Body of pancreas (tissue), 4 donors: ENCODE data around the gene MUC5AC. TPM values are rescaled to one million over a fixed set of nuclear protein-coding genes. Genes with fewer than 3 reads are reported as not detected.

ENCODE experiments used
- ATAC-seq: fragments of 150-250 bp; one replicate; pipeline ENCODE4 v1.9.1; 2016
- DNase-seq, 4 donors: peaks; one replicate each; pipeline ENCODE4 v3.0.0-alpha.2; 2019
- H3K27ac ChIP-seq, 4 donors: fragments of 200-600 bp; sonication (generic); 1 replicate in 3 of 4; 2 replicates in 1 of 4; pipeline versions ENCODE4 v1.5.1 to v1.6.1; 2016 to 2019; ENCODE audit warnings: mild to moderate bottlenecking in 1 of 4, mixed read lengths in 1 of 4, moderate library complexity in 1 of 4
- H3K27me3 ChIP-seq, 2 donors: fragments of 200-600 bp; sonication (generic); one replicate each; pipeline ENCODE4 v1.6.0; 2016; ENCODE audit warnings: mild to moderate bottlenecking in 1 of 2
- H3K36me3 ChIP-seq, 2 donors: fragments of 200-600 bp; sonication (generic); replicated peaks in 1 of 2; 2 replicates each; pipeline ENCODE4 v1.5.1; 2016; ENCODE audit warnings: low read depth in 2 of 2; ENCODE audit not compliant: insufficient read depth in 1 of 2
- H3K4me1 ChIP-seq: fragments of 200-600 bp; sonication (generic); one replicate; pipeline ENCODE4 v1.6.0; 2016
- H3K4me3 ChIP-seq, 2 donors: fragments of 200-600 bp; sonication (generic); 1 replicate in 1 of 2; 2 replicates in 1 of 2; pipeline ENCODE4 v1.5.1; 2016 to 2019
- H3K9me3 ChIP-seq, 3 donors: fragments of 200-600 bp; sonication (generic); 1 replicate in 2 of 3; 2 replicates in 1 of 3; pipeline ENCODE4 v1.5.1; 2016
- CTCF ChIP-seq, 7 experiments: fragments of 450-650 bp in 4 of 7; fragments of 200-600 bp in 3 of 7; sonication (generic) in 3 of 7; IDR thresholded peaks; one replicate each; pipeline ENCODE4 v1.5.1; 2016 to 2019; ENCODE audit warnings: antibody characterized with exemption in 7 of 7
- POLR2A ChIP-seq, 3 donors: fragments of 450-650 bp; IDR thresholded peaks; one replicate each; pipeline ENCODE4 v1.6.1; 2016; ENCODE audit warnings: antibody characterized with exemption in 3 of 3, mild to moderate bottlenecking in 2 of 3
- WGBS, 2 donors: methylation state at CpG; one replicate each; pipeline ENCODE4 v1.1.5; 2017; 5-methylcytosine and 5-hydroxymethylcytosine counted together
- intact Hi-C: fragments of 100-400 bp; cut with DNase I; formaldehyde crosslinking; loops from one replicate; pipeline ENCODE4 v1.15.1; 2023
- total RNA-seq, 2 donors: library from RNA; depleted of rRNA; stranded (reverse); fragments of >200 nt; gene quantifications; one replicate each; pipeline ENCODE4 v1.1.0, GENCODE V29; 2016

The MUC5AC gene
- total RNA-seq, 2 donors from 2014 or later, result under 0.01 to 1.8 TPM

- WGBS, 2 donors, result 61 to 92% methylated on average over 5 to 14 of the region's 14 CpGs
- no peak for TF ChIP-seq POLR2A (IDR thresholded peaks at IDR 0.05)
- no peak for TF ChIP-seq CTCF (IDR thresholded peaks at IDR 0.05)
- no peak overlapping the region for H3K4me3 ChIP-seq
- H3K36me3 ChIP-seq, result no peaks in the 10 kb centered on the region
- peaks cover 0 to 5% of the 10 kb centered on the region in 2 donors for H3K27me3 ChIP-seq
- no peaks in the 10 kb centered on the region for H3K9me3 ChIP-seq
- intact Hi-C loops, result no loop called here
- no peak overlapping the region for H3K27ac ChIP-seq
- ATAC-seq, result no peak
- H3K4me1 ChIP-seq, result no peaks in the 10 kb centered on the region
- no peak for DNase-seq
Observed at GRCh38 chr11:1127664-1128162, 30.0 kb upstream of the MUC5AC start.

GRCh38 chr11:1128311-1129142, 29.2 kb upstream of the MUC5AC start:
- no peak overlapping the region for H3K27ac ChIP-seq
- no peaks in the 10 kb centered on the region for H3K4me1 ChIP-seq
- WGBS, 2 donors, result 54 to 67% methylated on average over 3 to 28 of the region's 33 CpGs
- ATAC-seq (no peak), DNase-seq (no peak)
- no peaks in the 10 kb centered on the region for H3K9me3 ChIP-seq
- H3K36me3 ChIP-seq, result no peaks in the 10 kb centered on the region
- no peak overlapping the region for H3K4me3 ChIP-seq
- no peak for TF ChIP-seq POLR2A (IDR thresholded peaks at IDR 0.05)
- TF ChIP-seq CTCF (IDR thresholded peaks at IDR 0.05), result no peak
- intact Hi-C loops, result no loop called here
- peaks cover 0 to 5% of the 10 kb centered on the region in 2 donors for H3K27me3 ChIP-seq

- H3K4me1 ChIP-seq, result no peaks in the 10 kb centered on the region
Observed at GRCh38 chr11:1129143-1129610, 28.6 kb upstream of the MUC5AC start.

GRCh38 chr11:1129611-1130160, 28.1 kb upstream of the MUC5AC start:
- H3K27me3 ChIP-seq, result peaks cover 0 to 5% of the 10 kb centered on the region in 2 donors
- no peaks in the 10 kb centered on the region for H3K4me1 ChIP-seq
- WGBS, 2 donors, result 70% methylated on average over 10 of the region's 18 CpGs; no CpG with 5 or more reads in 1 of the 2 donors
- DNase-seq (no peak), ATAC-seq (no peak)
- no peak overlapping the region for H3K4me3 ChIP-seq
- H3K36me3 ChIP-seq, result no peaks in the 10 kb centered on the region
- H3K9me3 ChIP-seq, result peaks cover 0 to 2% (median 0%) of the 10 kb centered on the region in 3 donors
- H3K27ac ChIP-seq, result no peak overlapping the region
- no peak for TF ChIP-seq POLR2A (IDR thresholded peaks at IDR 0.05)
- TF ChIP-seq CTCF (IDR thresholded peaks at IDR 0.05), result no peak
- intact Hi-C loops, result no loop called here

More at GRCh38 chr11:1129143-1129610, 28.6 kb upstream of the MUC5AC start:
- 74% methylated on average over 17 of the region's 17 CpGs; no CpG with 5 or more reads in 1 of the 2 donors for WGBS, 2 donors
- Histone ChIP-seq H3K4me3 (no peak overlapping the region), H3K27ac (no peak overlapping the region), H3K9me3 (no peaks in the 10 kb centered on the region), H3K27me3 (peaks cover 0 to 5% of the 10 kb centered on the region in 2 donors), H3K36me3 (no peaks in the 10 kb centered on the region)
- no peak for ATAC-seq
- DNase-seq, result no peak
- intact Hi-C loops, result no loop called here
- TF ChIP-seq POLR2A (IDR thresholded peaks at IDR 0.05) (no peak), CTCF (IDR thresholded peaks at IDR 0.05) (no peak)
